Type B pancreatic cell (in vitro differentiated cells): Measurements from ENCODE around the gene FARP1. TPM values are rescaled to one million over a fixed set of nuclear protein-coding genes. Genes with fewer than 3 reads are reported as not detected.

Experiments
- DNase-seq: peaks from one replicate; pipeline ENCODE4 v3.0.0; 2021; ENCODE audit warnings: mixed read lengths; ENCODE audit not compliant: unreplicated experiment; ENCODE audit errors: extremely low spot score
- H3K27ac Mint-ChIP-seq: 2 replicates; pipeline ENCODE4 v1.8.0; 2021; ENCODE audit warnings: mild to moderate bottlenecking, mixed read lengths
- H3K27me3 Mint-ChIP-seq: 2 replicates; pipeline ENCODE4 v1.8.0; 2021; ENCODE audit warnings: mixed read lengths
- H3K36me3 Mint-ChIP-seq: 2 replicates; pipeline ENCODE4 v1.8.0; 2021; ENCODE audit warnings: mixed read lengths
- H3K4me1 Mint-ChIP-seq: one replicate; pipeline ENCODE4 v1.8.0; 2021; ENCODE audit warnings: mixed read lengths; ENCODE audit not compliant: unreplicated experiment
- H3K4me3 Mint-ChIP-seq: 2 replicates; pipeline ENCODE4 v1.8.0; 2021; ENCODE audit warnings: mild to moderate bottlenecking, mixed read lengths
- H3K9me3 Mint-ChIP-seq: 2 replicates; pipeline ENCODE4 v1.8.0; 2021; ENCODE audit warnings: mixed read lengths
- total RNA-seq: library from RNA; stranded (reverse); gene quantifications from 2 replicates; pipeline ENCODE4 v1.2.1, GENCODE V29; 2021; ENCODE audit warnings: low replicate concordance
- TF ChIP-seq, protein P1 (sequence below): fragments of 200-600 bp; sonication (generic); conservative IDR thresholded peaks from 2 replicates; pipeline ENCODE4 v1.5.0; 2021; ENCODE audit warnings: antibody characterized with exemption, mild to moderate bottlenecking

FARP1 gene
- total RNA-seq, 1 donor from 2014 or later = 195 TPM

DNA sequence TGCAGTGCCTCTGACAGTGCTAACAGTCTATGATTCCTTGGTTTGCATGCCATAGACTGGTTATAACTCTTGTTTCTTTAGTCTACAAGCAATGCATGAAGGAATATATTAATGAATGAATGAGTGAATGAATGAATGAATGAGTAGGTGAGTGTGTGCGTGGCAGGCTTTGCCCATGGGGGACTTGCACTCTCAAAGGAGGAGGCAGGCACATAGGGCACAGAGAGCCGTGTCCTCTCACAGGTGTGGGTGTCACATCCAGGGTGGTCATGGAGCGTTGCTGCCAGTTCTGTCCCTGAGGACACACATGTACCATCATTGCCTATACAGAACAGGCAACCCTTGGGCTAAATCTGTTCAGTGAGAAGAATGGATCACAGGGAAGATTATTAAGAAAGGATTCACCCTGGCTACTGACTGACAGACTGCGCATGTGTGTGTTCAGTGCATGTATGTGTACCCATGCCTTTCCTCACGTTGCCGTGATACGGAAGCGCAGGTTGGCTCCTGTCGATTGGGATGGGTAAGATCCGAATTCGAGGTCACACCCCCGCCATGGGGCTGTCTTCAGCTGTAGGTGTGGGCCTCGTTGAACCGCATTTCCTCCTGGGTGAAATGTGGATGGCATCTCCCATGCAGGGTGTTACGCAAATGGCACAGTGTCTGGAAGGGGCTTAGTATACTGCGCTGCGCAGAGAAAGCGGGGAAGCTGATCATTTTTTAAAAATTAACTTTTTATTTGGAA is 272.6 kb downstream of the FARP1 start:
- Mint-ChIP-seq H3K27me3 (no peaks in the 10 kb centered on the region), H3K9me3 (peaks cover 8% of the 10 kb centered on the region), H3K4me1 (peaks cover 17% of the 10 kb centered on the region), H3K4me3 (no peak overlapping the region), H3K27ac (peak overlapping the region; percentile 86), H3K36me3 (peaks cover 71% of the 10 kb centered on the region)
- no peak for DNase-seq
- TF ChIP-seq, protein P1, sequence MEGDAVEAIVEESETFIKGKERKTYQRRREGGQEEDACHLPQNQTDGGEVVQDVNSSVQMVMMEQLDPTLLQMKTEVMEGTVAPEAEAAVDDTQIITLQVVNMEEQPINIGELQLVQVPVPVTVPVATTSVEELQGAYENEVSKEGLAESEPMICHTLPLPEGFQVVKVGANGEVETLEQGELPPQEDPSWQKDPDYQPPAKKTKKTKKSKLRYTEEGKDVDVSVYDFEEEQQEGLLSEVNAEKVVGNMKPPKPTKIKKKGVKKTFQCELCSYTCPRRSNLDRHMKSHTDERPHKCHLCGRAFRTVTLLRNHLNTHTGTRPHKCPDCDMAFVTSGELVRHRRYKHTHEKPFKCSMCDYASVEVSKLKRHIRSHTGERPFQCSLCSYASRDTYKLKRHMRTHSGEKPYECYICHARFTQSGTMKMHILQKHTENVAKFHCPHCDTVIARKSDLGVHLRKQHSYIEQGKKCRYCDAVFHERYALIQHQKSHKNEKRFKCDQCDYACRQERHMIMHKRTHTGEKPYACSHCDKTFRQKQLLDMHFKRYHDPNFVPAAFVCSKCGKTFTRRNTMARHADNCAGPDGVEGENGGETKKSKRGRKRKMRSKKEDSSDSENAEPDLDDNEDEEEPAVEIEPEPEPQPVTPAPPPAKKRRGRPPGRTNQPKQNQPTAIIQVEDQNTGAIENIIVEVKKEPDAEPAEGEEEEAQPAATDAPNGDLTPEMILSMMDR = no peak

DNA sequence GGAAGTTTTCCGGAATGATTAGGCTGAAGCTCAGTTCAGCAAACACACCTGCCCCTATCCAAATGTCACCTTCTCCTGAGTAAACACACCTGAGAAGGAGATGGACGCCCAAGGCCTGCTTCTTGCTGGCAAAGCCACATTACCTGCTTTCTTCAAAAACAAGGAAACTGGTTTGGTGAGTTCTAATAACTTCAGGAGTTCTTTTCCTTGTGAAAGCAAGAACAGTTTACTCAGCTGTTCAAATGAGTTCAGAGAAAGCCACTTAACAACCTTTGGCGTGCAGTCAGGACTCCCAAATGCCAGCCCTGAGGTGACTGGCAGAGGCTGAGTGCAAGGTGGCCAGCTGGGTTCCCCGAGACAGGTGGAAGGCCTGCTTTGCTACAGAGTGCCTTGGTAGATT is 273.5 kb downstream of the FARP1 start:
- no peaks in the 10 kb centered on the region for H3K27me3 Mint-ChIP-seq
- peaks cover 67% of the 10 kb centered on the region for H3K36me3 Mint-ChIP-seq
- peak overlapping the region; percentile 86 for H3K27ac Mint-ChIP-seq
- H3K9me3 Mint-ChIP-seq = peaks cover 8% of the 10 kb centered on the region
- H3K4me1 Mint-ChIP-seq = peaks cover 17% of the 10 kb centered on the region
- H3K4me3 Mint-ChIP-seq = peak overlapping the region; percentile 26
- no peak for DNase-seq
- TF ChIP-seq, protein P1 = no peak

DNA sequence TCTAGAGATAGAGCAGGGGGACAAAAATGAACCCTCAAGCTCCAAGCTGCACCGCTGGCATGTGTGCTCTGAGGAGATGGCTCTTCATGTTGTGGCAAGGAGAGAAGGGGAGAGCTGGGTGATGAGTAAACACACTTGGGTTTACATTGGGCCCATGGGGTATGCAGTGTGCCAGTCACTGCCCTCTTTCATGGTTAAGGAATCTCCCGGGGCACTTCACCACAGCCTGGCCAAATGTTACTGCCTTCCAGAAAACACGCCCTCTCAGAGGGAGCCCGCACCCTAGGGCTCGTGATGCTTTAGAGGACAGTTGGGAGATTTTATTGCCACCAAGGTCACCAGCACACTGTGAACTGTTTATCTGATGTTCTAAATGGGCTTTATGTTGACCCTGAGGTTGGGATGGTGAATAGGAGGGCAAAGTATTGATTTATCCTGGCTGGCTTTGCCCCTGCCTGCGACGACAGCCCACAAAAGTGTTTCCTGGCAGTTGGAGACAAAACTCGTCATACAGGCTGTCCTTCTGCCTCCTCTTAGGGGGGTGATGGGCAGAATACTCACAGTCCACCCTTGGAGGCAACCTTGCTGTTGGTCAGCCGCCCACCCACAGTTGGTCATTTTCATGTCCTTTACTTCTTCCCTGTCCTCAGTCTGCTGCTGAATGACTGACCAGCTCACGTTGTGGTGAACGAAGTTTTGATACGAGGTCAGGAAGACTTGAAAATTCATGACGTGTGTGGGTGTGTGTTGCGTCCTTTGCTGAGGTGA is 277.1 kb downstream of the FARP1 start:
- TF ChIP-seq, protein P1 = no peak
- H3K4me1 Mint-ChIP-seq = peaks cover 11% of the 10 kb centered on the region
- peaks cover 63% of the 10 kb centered on the region for H3K36me3 Mint-ChIP-seq
- no peak for DNase-seq
- no peaks in the 10 kb centered on the region for H3K27me3 Mint-ChIP-seq
- H3K27ac Mint-ChIP-seq = peak overlapping the region; percentile 2
- no peak overlapping the region for H3K4me3 Mint-ChIP-seq
- H3K9me3 Mint-ChIP-seq = peaks cover 8% of the 10 kb centered on the region

DNA sequence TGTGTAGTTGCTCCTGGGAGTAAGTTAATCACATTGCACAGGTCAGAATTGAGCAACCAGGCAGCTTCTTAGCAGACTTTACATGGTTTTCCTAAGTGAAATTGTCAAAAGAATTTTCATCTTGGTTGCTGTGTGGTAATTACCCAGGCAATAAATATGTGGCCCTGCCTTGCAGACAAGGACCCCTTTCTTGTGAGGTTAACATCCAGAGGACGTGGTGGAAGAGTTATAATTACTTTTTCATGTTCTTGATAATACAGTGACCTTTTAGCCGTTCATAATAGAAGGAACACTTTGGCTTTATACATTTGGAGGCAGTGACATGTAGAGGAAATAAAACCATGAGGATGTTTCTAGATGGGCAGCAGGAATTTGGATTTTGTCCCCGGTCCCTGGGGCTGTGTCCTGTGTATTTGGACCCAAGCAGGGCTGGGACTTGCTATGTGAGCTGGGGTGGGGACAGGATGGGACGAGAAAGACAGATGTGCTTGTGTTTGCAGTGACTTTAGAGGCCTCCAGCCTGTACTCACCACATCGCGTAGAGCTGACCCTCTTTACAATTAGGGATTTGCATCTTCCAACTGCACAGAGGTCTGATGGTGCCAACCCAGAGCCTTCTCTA is 277.8 kb downstream of the FARP1 start:
- H3K36me3 Mint-ChIP-seq = peaks cover 61% of the 10 kb centered on the region
- peaks cover 11% of the 10 kb centered on the region for H3K4me1 Mint-ChIP-seq
- no peak overlapping the region for H3K27ac Mint-ChIP-seq
- H3K27me3 Mint-ChIP-seq = no peaks in the 10 kb centered on the region
- peaks cover 8% of the 10 kb centered on the region for H3K9me3 Mint-ChIP-seq
- no peak overlapping the region for H3K4me3 Mint-ChIP-seq
- DNase-seq = no peak
- TF ChIP-seq, protein P1 = no peak

DNA sequence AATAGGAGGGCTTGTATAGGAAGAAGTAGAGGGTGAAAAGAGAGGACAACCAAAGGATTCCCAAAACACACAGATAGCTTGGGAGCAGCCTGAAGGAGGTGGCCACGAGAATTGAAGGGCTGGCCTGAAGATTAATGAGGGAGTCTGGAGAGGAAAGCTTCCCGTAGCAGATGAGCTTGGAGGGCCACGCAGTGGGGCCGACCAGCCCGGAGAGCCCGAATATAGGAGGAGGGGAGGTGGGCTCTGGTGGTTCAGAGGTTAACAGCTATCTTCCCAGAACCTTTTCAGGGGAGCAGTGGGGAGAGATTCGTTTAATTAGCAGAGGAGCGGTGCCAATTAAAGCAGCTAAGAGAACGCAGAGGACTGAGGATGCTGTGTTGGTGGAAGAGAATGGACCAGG is 279.2 kb downstream of the FARP1 start:
- H3K4me3 Mint-ChIP-seq = no peak overlapping the region
- TF ChIP-seq, protein P1 = no peak
- H3K4me1 Mint-ChIP-seq = peaks cover 2% of the 10 kb centered on the region
- DNase-seq = no peak
- H3K9me3 Mint-ChIP-seq = peaks cover 2% of the 10 kb centered on the region
- H3K27ac Mint-ChIP-seq = no peak overlapping the region
- H3K27me3 Mint-ChIP-seq = no peaks in the 10 kb centered on the region
- peaks cover 61% of the 10 kb centered on the region for H3K36me3 Mint-ChIP-seq
